ENCODE measurements around the gene TMEM269.
"Not testable (repeated sequence)": the region's sequence is repeated elsewhere in the genome, so short reads cannot be mapped to it uniquely, and the experiment has no call there.

Gene TMEM269

GRCh38 chr1:42776502-42776901, 8.3 kb upstream of the TMEM269 start:
- no peak for DNase-seq (ENCODE audit: low spot score)

- peak; percentile 57 for DNase-seq (ENCODE audit: low spot score)
Measured at GRCh38 chr1:42777852-42778251, 6.9 kb upstream of the TMEM269 start.

GRCh38 chr1:42779725-42780124, 5.1 kb upstream of the TMEM269 start:
- no peak for DNase-seq (ENCODE audit: low spot score)

- DNase-seq (ENCODE audit: low spot score) = no peak
Measured at GRCh38 chr1:42780176-42780575, 4.6 kb upstream of the TMEM269 start.

GRCh38 chr1:42783092-42783491, 1.7 kb upstream of the TMEM269 start:
- DNase-seq (ENCODE audit: low spot score) = no peak

GRCh38 chr1:42784547-42784945, 245 bp upstream of the TMEM269 start:
- no peak for DNase-seq (ENCODE audit: low spot score)

- no peak for DNase-seq (ENCODE audit: low spot score)
Measured at GRCh38 chr1:42786097-42786496, 1.3 kb downstream of the TMEM269 start.

- no peak for DNase-seq (ENCODE audit: low spot score)
Measured at GRCh38 chr1:42788021-42788420, 3.2 kb downstream of the TMEM269 start.

- no peak for DNase-seq (ENCODE audit: low spot score)
Measured at GRCh38 chr1:42793824-42794223, 9.0 kb downstream of the TMEM269 start.

GRCh38 chr1:42797414-42797813, 12.6 kb downstream of the TMEM269 start:
- no peak for DNase-seq (ENCODE audit: low spot score)

GRCh38 chr1:42797979-42798378, 13.2 kb downstream of the TMEM269 start:
- no peak for DNase-seq (ENCODE audit: low spot score)

GRCh38 chr1:42801832-42802473, 17.2 kb downstream of the TMEM269 start:
- no peak for DNase-seq (ENCODE audit: low spot score)

- no peak for DNase-seq (ENCODE audit: low spot score)
Measured at GRCh38 chr1:42806171-42806570, 21.4 kb downstream of the TMEM269 start.

GRCh38 chr1:42806593-42806992, 21.8 kb downstream of the TMEM269 start:
- no peak for DNase-seq (ENCODE audit: low spot score)

GRCh38 chr1:42807056-42807668, 22.4 kb downstream of the TMEM269 start:
- DNase-seq (ENCODE audit: low spot score) = no peak

- not testable (repeated sequence) for DNase-seq (ENCODE audit: low spot score)
Measured at GRCh38 chr1:42814815-42815214, 30.0 kb downstream of the TMEM269 start.

- DNase-seq (ENCODE audit: low spot score) = peak; percentile 7
Measured at GRCh38 chr1:42815941-42816584, 31.3 kb downstream of the TMEM269 start.

GRCh38 chr1:42816585-42817439, 32.0 kb downstream of the TMEM269 start, which contains the start of the genes ERMAP and SVBP:
TSS of gene ERMAP (plus strand) at chr1:42817122. CDS start at chr1:42830449, 13,327 bp downstream.
TSS of gene SVBP (minus strand) at chr1:42817397. CDS start at chr1:42816544, 853 bp downstream.
- peak; percentile 86 for DNase-seq (ENCODE audit: low spot score)

GRCh38 chr1:42817440-42817767, 32.6 kb downstream of the TMEM269 start:
- no peak for DNase-seq (ENCODE audit: low spot score)

GRCh38 chr1:42817976-42818375, 33.2 kb downstream of the TMEM269 start:
- no peak for DNase-seq (ENCODE audit: low spot score)

GRCh38 chr1:42820813-42821212, 36.0 kb downstream of the TMEM269 start:
- no peak for DNase-seq (ENCODE audit: low spot score)

- DNase-seq (ENCODE audit: low spot score) = no peak
Measured at GRCh38 chr1:42821690-42822089, 36.9 kb downstream of the TMEM269 start.
